ENCODE results near the gene COL18A1. TPM values are rescaled to one million over a fixed set of nuclear protein-coding genes. Genes with fewer than 3 reads are reported as not detected.

The COL18A1 gene
- polyA plus RNA-seq, 1 donor (not counting 4 experiments of a cell fraction or from before 2014, with no cell fraction given), result 13.0 TPM

DNA sequence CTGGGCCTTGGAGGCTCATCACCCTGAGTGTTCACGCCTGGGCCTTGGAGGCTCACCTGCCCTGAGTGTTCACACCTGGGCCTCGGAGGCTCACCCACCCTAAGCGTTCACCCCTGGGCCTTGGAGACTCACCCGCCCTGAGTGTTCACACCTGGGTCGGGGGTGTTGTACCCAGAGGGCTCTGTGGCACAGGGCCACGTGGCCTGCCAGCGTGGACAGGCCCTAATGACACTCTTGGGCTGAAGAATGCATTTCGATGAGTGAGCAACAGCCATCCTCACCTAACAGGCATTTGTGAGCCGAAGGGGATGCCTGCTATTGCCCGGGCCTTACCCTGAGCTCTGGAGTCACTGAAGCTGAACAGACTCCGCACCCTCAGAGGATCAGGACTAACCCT lies 119.8 kb downstream of the COL18A1 start:
- no peak for DNase-seq (ENCODE audit: low read depth, low spot score)
- TF ChIP-seq EZH2 (IDR thresholded peaks at IDR 0.05; ENCODE audit: low read length), result no peak
- TF ChIP-seq, protein P1, sequence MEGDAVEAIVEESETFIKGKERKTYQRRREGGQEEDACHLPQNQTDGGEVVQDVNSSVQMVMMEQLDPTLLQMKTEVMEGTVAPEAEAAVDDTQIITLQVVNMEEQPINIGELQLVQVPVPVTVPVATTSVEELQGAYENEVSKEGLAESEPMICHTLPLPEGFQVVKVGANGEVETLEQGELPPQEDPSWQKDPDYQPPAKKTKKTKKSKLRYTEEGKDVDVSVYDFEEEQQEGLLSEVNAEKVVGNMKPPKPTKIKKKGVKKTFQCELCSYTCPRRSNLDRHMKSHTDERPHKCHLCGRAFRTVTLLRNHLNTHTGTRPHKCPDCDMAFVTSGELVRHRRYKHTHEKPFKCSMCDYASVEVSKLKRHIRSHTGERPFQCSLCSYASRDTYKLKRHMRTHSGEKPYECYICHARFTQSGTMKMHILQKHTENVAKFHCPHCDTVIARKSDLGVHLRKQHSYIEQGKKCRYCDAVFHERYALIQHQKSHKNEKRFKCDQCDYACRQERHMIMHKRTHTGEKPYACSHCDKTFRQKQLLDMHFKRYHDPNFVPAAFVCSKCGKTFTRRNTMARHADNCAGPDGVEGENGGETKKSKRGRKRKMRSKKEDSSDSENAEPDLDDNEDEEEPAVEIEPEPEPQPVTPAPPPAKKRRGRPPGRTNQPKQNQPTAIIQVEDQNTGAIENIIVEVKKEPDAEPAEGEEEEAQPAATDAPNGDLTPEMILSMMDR (optimal IDR thresholded peaks at IDR 0.05 in 1 of 3, IDR thresholded peaks at IDR 0.05 in 1 of 3, conservative IDR thresholded peaks at IDR 0.05 in 1 of 3; ENCODE audit: extremely low read depth in 1 of 3, insufficient read depth in 2 of 3, low read length in 3 of 3), result no peak

GRCh38 chr21:45525153-45525909 lies 120.4 kb downstream of the COL18A1 start:
- H3K9me1 ChIP-seq (ENCODE audit: control insufficient read depth, extremely low read depth, insufficient read depth, low read length), result no peaks in the 10 kb centered on the region
- no peaks in the 10 kb centered on the region for H3K79me2 ChIP-seq (ENCODE audit: control insufficient read depth, insufficient read depth, low read length)
- H3K27ac ChIP-seq (ENCODE audit: control insufficient read depth, insufficient read depth, low read length), result no peak overlapping the region
- FAIRE-seq (no peak), DNase-seq (ENCODE audit: low read depth, low spot score) (no peak)
- no peak overlapping the region for H3K4me2 ChIP-seq (ENCODE audit: control insufficient read depth, extremely low read depth, insufficient read depth, low read depth, low read length)
- no peak for TF ChIP-seq EZH2 (IDR thresholded peaks at IDR 0.05; ENCODE audit: low read length)
- TF ChIP-seq, protein P1 (optimal IDR thresholded peaks at IDR 0.05 in 1 of 3, IDR thresholded peaks at IDR 0.05 in 1 of 3, conservative IDR thresholded peaks at IDR 0.05 in 1 of 3; ENCODE audit: extremely low read depth in 1 of 3, insufficient read depth in 2 of 3, low read length in 3 of 3), result no peak
- no peak overlapping the region for H3K4me3 ChIP-seq (ENCODE audit: control insufficient read depth in 2 of 3, extremely low read depth in 1 of 3, insufficient read depth in 2 of 3, low read depth in 1 of 3, low read length in 3 of 3)
- H4K20me1 ChIP-seq (ENCODE audit: control insufficient read depth, extremely low read depth, insufficient read depth, low read length), result no peaks in the 10 kb centered on the region
- no peak overlapping the region for H3K9ac ChIP-seq (ENCODE audit: control insufficient read depth, extremely low read depth, insufficient read depth, low read length)
- H3K27me3 ChIP-seq (ENCODE audit: control insufficient read depth, extremely low read depth, insufficient read depth, low read length), result no peaks in the 10 kb centered on the region
- peaks cover 11% of the 10 kb centered on the region for H3K4me1 ChIP-seq (ENCODE audit: control insufficient read depth, extremely low read depth, insufficient read depth, low read length)
- no peaks in the 10 kb centered on the region for H3K9me3 ChIP-seq (ENCODE audit: control insufficient read depth, low read depth, low read length)
- peaks cover 11 to 15% of the 10 kb centered on the region in 2 experiments for H3K36me3 ChIP-seq (ENCODE audit: control insufficient read depth in 2 of 2, extremely low read depth in 1 of 2, insufficient read depth in 2 of 2, low read length in 2 of 2)
- H2AFZ ChIP-seq (ENCODE audit: control insufficient read depth, low read length), result no peak overlapping the region
- dilution Hi-C loops (cut with MboI; ENCODE audit: extremely low pct_ligation_motif_present, low sequenced_read_pairs), result no loop called here

More for the DNA sequence above, 119.8 kb downstream of the COL18A1 start:
- no peaks in the 10 kb centered on the region for H3K9me1 ChIP-seq (ENCODE audit: control insufficient read depth, extremely low read depth, insufficient read depth, low read length)
- FAIRE-seq, result no peak
- H3K79me2 ChIP-seq (ENCODE audit: control insufficient read depth, insufficient read depth, low read length), result no peaks in the 10 kb centered on the region
- dilution Hi-C loops (cut with MboI; ENCODE audit: extremely low pct_ligation_motif_present, low sequenced_read_pairs), result no loop called here
- no peaks in the 10 kb centered on the region for H3K27me3 ChIP-seq (ENCODE audit: control insufficient read depth, extremely low read depth, insufficient read depth, low read length)
- H4K20me1 ChIP-seq (ENCODE audit: control insufficient read depth, extremely low read depth, insufficient read depth, low read length), result no peaks in the 10 kb centered on the region
- no peak overlapping the region for H3K4me3 ChIP-seq (ENCODE audit: control insufficient read depth in 2 of 3, extremely low read depth in 1 of 3, insufficient read depth in 2 of 3, low read depth in 1 of 3, low read length in 3 of 3)
- no peaks in the 10 kb centered on the region for H3K9me3 ChIP-seq (ENCODE audit: control insufficient read depth, low read depth, low read length)
- no peak overlapping the region for H3K9ac ChIP-seq (ENCODE audit: control insufficient read depth, extremely low read depth, insufficient read depth, low read length)
- no peak overlapping the region for H2AFZ ChIP-seq (ENCODE audit: control insufficient read depth, low read length)
- no peak overlapping the region for H3K4me2 ChIP-seq (ENCODE audit: control insufficient read depth, extremely low read depth, insufficient read depth, low read depth, low read length)
- H3K36me3 ChIP-seq (ENCODE audit: control insufficient read depth in 2 of 2, extremely low read depth in 1 of 2, insufficient read depth in 2 of 2, low read length in 2 of 2), result peaks cover 9 to 11% of the 10 kb centered on the region in 2 experiments
- H3K4me1 ChIP-seq (ENCODE audit: control insufficient read depth, extremely low read depth, insufficient read depth, low read length), result peaks cover 11% of the 10 kb centered on the region
- H3K27ac ChIP-seq (ENCODE audit: control insufficient read depth, insufficient read depth, low read length), result no peak overlapping the region

Measured in keratinocyte (primary cell).